Fibroblast of peridontal ligament (primary cell): ENCODE measurements around the gene RNF123.
A peak's percentile ranks its signal among the peaks of the same experiment; 100 is the strongest.
"Not testable (repeated sequence)": the region's sequence is repeated elsewhere in the genome, so short reads cannot be mapped to it uniquely, and the experiment has no call there.

Experiments
- DNase-seq: peaks from one replicate; pipeline ENCODE4 v3.0.0-alpha.2; 2010; ENCODE audit errors: extremely low read depth

RNF123 gene

GRCh38 chr3:49681232-49681522 is 8.2 kb upstream of the RNF123 start:
- DNase-seq, result no peak

GRCh38 chr3:49681543-49681942 is 7.8 kb upstream of the RNF123 start:
- no peak for DNase-seq

GRCh38 chr3:49683162-49683561 is 6.2 kb upstream of the RNF123 start:
- DNase-seq, result no peak

- not testable (repeated sequence) for DNase-seq
These were observed 4.9 kb upstream of the RNF123 start for GRCh38 chr3:49684453-49684852.

GRCh38 chr3:49685103-49685502 is 4.3 kb upstream of the RNF123 start:
- not testable (repeated sequence) for DNase-seq

- DNase-seq, result not testable (repeated sequence)
These were observed 3.5 kb upstream of the RNF123 start for GRCh38 chr3:49685846-49686245.

GRCh38 chr3:49686346-49686745 is 3.0 kb upstream of the RNF123 start:
- DNase-seq, result not testable (repeated sequence)

GRCh38 chr3:49686769-49687423 is 2.5 kb upstream of the RNF123 start:
- DNase-seq, result peak; percentile 21

GRCh38 chr3:49687424-49687795 is 1.9 kb upstream of the RNF123 start:
- DNase-seq, result not testable (repeated sequence)

GRCh38 chr3:49688338-49689045 is 865 bp upstream of the RNF123 start:
- DNase-seq, result not testable (repeated sequence)

GRCh38 chr3:49689908-49690624 is 709 bp downstream of the RNF123 start:
- not testable (repeated sequence) for DNase-seq

- DNase-seq, result not testable (repeated sequence)
These were observed 1.5 kb downstream of the RNF123 start for GRCh38 chr3:49690856-49691255.

- DNase-seq, result not testable (repeated sequence)
These were observed 2.1 kb downstream of the RNF123 start for GRCh38 chr3:49691481-49691880.

- DNase-seq, result not testable (repeated sequence)
These were observed 5.2 kb downstream of the RNF123 start for GRCh38 chr3:49694409-49695070.

- not testable (repeated sequence) for DNase-seq
These were observed 6.1 kb downstream of the RNF123 start for GRCh38 chr3:49695350-49696015.

- DNase-seq, result no peak
These were observed 10.1 kb downstream of the RNF123 start for GRCh38 chr3:49699281-49699979.

- no peak for DNase-seq
These were observed 10.7 kb downstream of the RNF123 start for GRCh38 chr3:49700014-49700413.

GRCh38 chr3:49700453-49701128 is 11.2 kb downstream of the RNF123 start:
- no peak for DNase-seq

- no peak for DNase-seq
These were observed 12.2 kb downstream of the RNF123 start for GRCh38 chr3:49701388-49702077.

GRCh38 chr3:49702672-49703071 is 13.3 kb downstream of the RNF123 start:
- DNase-seq, result no peak
